ENCODE measurements around the gene SLC44A4.

The SLC44A4 gene

GRCh38 chr6:31896493-31896855 lies 17.7 kb upstream of the SLC44A4 start:
- ATAC-seq (ENCODE audit: insufficient read depth, low read depth) (no peak), DNase-seq (no peak)
- H3K27me3 ChIP-seq (ENCODE audit: insufficient read depth, low read length, poor library complexity) = no peaks in the 10 kb centered on the region
- peaks cover 3% of the 10 kb centered on the region; the same call in 1 of the 2 replicates for H4K20me1 ChIP-seq (ENCODE audit: insufficient read depth, low read length)
- peaks cover 42% of the 10 kb centered on the region for H3K4me1 ChIP-seq (ENCODE audit: insufficient read depth, low read length)
- H2AFZ ChIP-seq (ENCODE audit: low read depth, low read length) = peak overlapping the region; percentile 71; the same call in 1 of the 2 replicates
- H3K9ac ChIP-seq (ENCODE audit: low read depth, low read length) = peak overlapping the region; percentile 79
- H3K9me3 ChIP-seq (ENCODE audit: insufficient read depth, low read length, severe bottlenecking) = no peaks in the 10 kb centered on the region
- TF ChIP-seq CTCF (IDR thresholded peaks at IDR 0.05; ENCODE audit: borderline replicate concordance, extremely low read depth, low read length, poor library complexity, severe bottlenecking) = no peak
- no peak for TF ChIP-seq EZH2 (IDR thresholded peaks at IDR 0.05; ENCODE audit: borderline replicate concordance, low read depth, low read length, severe bottlenecking)
- peak overlapping the region; percentile 88 for H3K4me2 ChIP-seq (ENCODE audit: insufficient read depth, low read length)
- H3K36me3 ChIP-seq (ENCODE audit: insufficient read depth, low read length) = peaks cover 60% of the 10 kb centered on the region
- H3K4me3 ChIP-seq (ENCODE audit: low read depth in 1 of 2, low read length in 2 of 2) = peak overlapping the region; percentile 70 to 78; a peak in 3 of 4 replicates
- peaks cover 60% of the 10 kb centered on the region for H3K79me2 ChIP-seq (ENCODE audit: insufficient read depth, low read length)
- H3K27ac ChIP-seq (ENCODE audit: low read length) = peak overlapping the region; percentile 81

- no peaks in the 10 kb centered on the region for H3K9me3 ChIP-seq (ENCODE audit: insufficient read depth, low read length, severe bottlenecking)
- H4K20me1 ChIP-seq (ENCODE audit: insufficient read depth, low read length) = peaks cover 9% of the 10 kb centered on the region; the same call in 1 of the 2 replicates
- no peak overlapping the region for H3K9ac ChIP-seq (ENCODE audit: low read depth, low read length)
- DNase-seq (no peak), ATAC-seq (ENCODE audit: insufficient read depth, low read depth) (no peak)
- no peaks in the 10 kb centered on the region for H3K27me3 ChIP-seq (ENCODE audit: insufficient read depth, low read length, poor library complexity)
- TF ChIP-seq EZH2 (IDR thresholded peaks at IDR 0.05; ENCODE audit: borderline replicate concordance, low read depth, low read length, severe bottlenecking) (no peak), CTCF (IDR thresholded peaks at IDR 0.05; ENCODE audit: borderline replicate concordance, extremely low read depth, low read length, poor library complexity, severe bottlenecking) (no peak)
- no peak overlapping the region for H3K4me3 ChIP-seq (ENCODE audit: low read depth in 1 of 2, low read length in 2 of 2)
- H2AFZ ChIP-seq (ENCODE audit: low read depth, low read length) = no peak overlapping the region
- peaks cover 11% of the 10 kb centered on the region for H3K4me1 ChIP-seq (ENCODE audit: insufficient read depth, low read length)
- H3K36me3 ChIP-seq (ENCODE audit: insufficient read depth, low read length) = peaks cover 81% of the 10 kb centered on the region
- peaks cover 32% of the 10 kb centered on the region for H3K79me2 ChIP-seq (ENCODE audit: insufficient read depth, low read length)
- H3K4me2 ChIP-seq (ENCODE audit: insufficient read depth, low read length) = no peak overlapping the region
- no peak overlapping the region for H3K27ac ChIP-seq (ENCODE audit: low read length)
Measured at GRCh38 chr6:31892821-31893220, 14.0 kb upstream of the SLC44A4 start.

GRCh38 chr6:31889331-31889972 lies 10.7 kb upstream of the SLC44A4 start:
- Histone ChIP-seq H3K9ac (ENCODE audit: low read depth, low read length) (no peak overlapping the region), H3K79me2 (ENCODE audit: insufficient read depth, low read length) (0 out of 2 replicates have a peak, but pooled peaks cover 4% of the 10 kb centered on the region), H3K4me3 (ENCODE audit: low read depth in 1 of 2, low read length in 2 of 2) (no peak overlapping the region), H3K27ac (ENCODE audit: low read length) (no peak overlapping the region), H2AFZ (ENCODE audit: low read depth, low read length) (no peak overlapping the region), H3K9me3 (ENCODE audit: insufficient read depth, low read length, severe bottlenecking) (no peaks in the 10 kb centered on the region), H3K4me1 (ENCODE audit: insufficient read depth, low read length) (no peaks in the 10 kb centered on the region), H4K20me1 (ENCODE audit: insufficient read depth, low read length) (peaks cover 18% of the 10 kb centered on the region; the same call in 1 of the 2 replicates), H3K4me2 (ENCODE audit: insufficient read depth, low read length) (no peak overlapping the region), H3K36me3 (ENCODE audit: insufficient read depth, low read length) (peaks cover 87% of the 10 kb centered on the region), H3K27me3 (ENCODE audit: insufficient read depth, low read length, poor library complexity) (no peaks in the 10 kb centered on the region)
- ATAC-seq (ENCODE audit: insufficient read depth, low read depth) (no peak), DNase-seq (no peak)
- TF ChIP-seq EZH2 (IDR thresholded peaks at IDR 0.05; ENCODE audit: borderline replicate concordance, low read depth, low read length, severe bottlenecking) (no peak), CTCF (IDR thresholded peaks at IDR 0.05; ENCODE audit: borderline replicate concordance, extremely low read depth, low read length, poor library complexity, severe bottlenecking) (no peak)

Measured in DND-41 (cell line).